ENCODE results near the gene NEMP2. TPM values are rescaled to one million over a fixed set of nuclear protein-coding genes. Genes with fewer than 3 reads are reported as not detected.

The NEMP2 gene
- total RNA-seq, 1 experiment from 2014 or later = 8.3 TPM

- Histone ChIP-seq H3F3A (ENCODE audit: insufficient read depth, low read depth) (no peaks in the 10 kb centered on the region), H2AFZ (no peak overlapping the region), H4K20me1 (ENCODE audit: insufficient read depth) (no peaks in the 10 kb centered on the region), H3K27ac (no peak overlapping the region), H3K9me2 (ENCODE audit: insufficient read depth) (no peaks in the 10 kb centered on the region), H3K4me3 (no peak overlapping the region), H3K4me2 (no peak overlapping the region), H3K79me2 (ENCODE audit: low read depth) (no peaks in the 10 kb centered on the region), H3K27me3 (ENCODE audit: insufficient read depth, low read depth) (no peaks in the 10 kb centered on the region), H3K9me3 (ENCODE audit: insufficient read depth, low read depth) (peaks cover 2% of the 10 kb centered on the region; the same call in 1 of the 2 replicates), H3K36me3 (ENCODE audit: low read depth) (no peaks in the 10 kb centered on the region), H3K4me1 (replicated peaks; ENCODE audit: insufficient read depth) (no peaks in the 10 kb centered on the region)
- TF ChIP-seq CTCF (conservative IDR thresholded peaks at IDR 0.05) (no peak), EZH2 (IDR thresholded peaks at IDR 0.05; ENCODE audit: low read depth) (no peak)
- BruUV-seq (replicated peaks) = no TSS peak
- intact Hi-C loops (cut with micrococcal nuclease; ENCODE audit: unreplicated experiment) = no loop called here
- DNase-seq = no peak
- ChIA-PET POLR2A (ENCODE audit: unreplicated experiment) (no interaction called here), CTCF (no interaction called here)
Observed at GRCh38 chr2:190545093-190545492, 10.6 kb upstream of the NEMP2 start.

GRCh38 chr2:190540048-190540447 lies 5.5 kb upstream of the NEMP2 start:
- Histone ChIP-seq H3K27me3 (ENCODE audit: insufficient read depth, low read depth) (no peaks in the 10 kb centered on the region), H3K4me1 (replicated peaks; ENCODE audit: insufficient read depth) (no peaks in the 10 kb centered on the region), H3K36me3 (ENCODE audit: low read depth) (no peaks in the 10 kb centered on the region), H3K9me2 (ENCODE audit: insufficient read depth) (no peaks in the 10 kb centered on the region), H3F3A (ENCODE audit: insufficient read depth, low read depth) (no peaks in the 10 kb centered on the region), H4K20me1 (ENCODE audit: insufficient read depth) (no peaks in the 10 kb centered on the region), H3K79me2 (ENCODE audit: low read depth) (0 out of 2 replicates have a peak, but pooled peaks cover 7% of the 10 kb centered on the region), H3K27ac (no peak overlapping the region), H2AFZ (no peak overlapping the region), H3K4me3 (no peak overlapping the region), H3K4me2 (no peak overlapping the region), H3K9me3 (ENCODE audit: insufficient read depth, low read depth) (peaks cover 8% of the 10 kb centered on the region; the same call in 1 of the 2 replicates)
- ChIA-PET CTCF (no interaction called here), POLR2A (ENCODE audit: unreplicated experiment) (no interaction called here)
- DNase-seq = no peak
- no peak for TF ChIP-seq CTCF (conservative IDR thresholded peaks at IDR 0.05)
- TF ChIP-seq EZH2 (IDR thresholded peaks at IDR 0.05; ENCODE audit: low read depth) = no peak
- no TSS peak for BruUV-seq (replicated peaks)
- intact Hi-C loops (cut with micrococcal nuclease; ENCODE audit: unreplicated experiment) = no loop called here

- H3K4me3 ChIP-seq = no peak overlapping the region
- H3K9me3 ChIP-seq (ENCODE audit: insufficient read depth, low read depth) = peaks cover 8% of the 10 kb centered on the region; the same call in 1 of the 2 replicates
- no peak overlapping the region for H2AFZ ChIP-seq
- no peaks in the 10 kb centered on the region for H4K20me1 ChIP-seq (ENCODE audit: insufficient read depth)
- no peaks in the 10 kb centered on the region for H3K36me3 ChIP-seq (ENCODE audit: low read depth)
- no peaks in the 10 kb centered on the region for H3K9me2 ChIP-seq (ENCODE audit: insufficient read depth)
- no peak overlapping the region for H3K27ac ChIP-seq
- DNase-seq = no peak
- intact Hi-C loops (cut with micrococcal nuclease; ENCODE audit: unreplicated experiment) = loop anchor here (10.0 kb wide), 1 partner anchor 107 kb away; the partner anchor contains the start of gene NAB1
- H3F3A ChIP-seq (ENCODE audit: insufficient read depth, low read depth) = no peaks in the 10 kb centered on the region
- BruUV-seq (replicated peaks) = no TSS peak
- POLR2A ChIA-PET (ENCODE audit: unreplicated experiment) = no interaction called here
- 0 out of 2 replicates have a peak, but pooled peaks cover 6% of the 10 kb centered on the region for H3K4me1 ChIP-seq (replicated peaks; ENCODE audit: insufficient read depth)
- TF ChIP-seq CTCF (conservative IDR thresholded peaks at IDR 0.05) (no peak), EZH2 (IDR thresholded peaks at IDR 0.05; ENCODE audit: low read depth) (no peak)
- H3K27me3 ChIP-seq (ENCODE audit: insufficient read depth, low read depth) = no peaks in the 10 kb centered on the region
- CTCF ChIA-PET = no interaction called here
- H3K4me2 ChIP-seq = no peak overlapping the region
- H3K79me2 ChIP-seq (ENCODE audit: low read depth) = 0 out of 2 replicates have a peak, but pooled peaks cover 7% of the 10 kb centered on the region
Observed at GRCh38 chr2:190538201-190538600, 3.7 kb upstream of the NEMP2 start.
